ENCODE measurements around the gene F11.
"Not testable (repeated sequence)": the region's sequence is repeated elsewhere in the genome, so short reads cannot be mapped to it uniquely, and the experiment has no call there.

The F11 gene

DNA sequence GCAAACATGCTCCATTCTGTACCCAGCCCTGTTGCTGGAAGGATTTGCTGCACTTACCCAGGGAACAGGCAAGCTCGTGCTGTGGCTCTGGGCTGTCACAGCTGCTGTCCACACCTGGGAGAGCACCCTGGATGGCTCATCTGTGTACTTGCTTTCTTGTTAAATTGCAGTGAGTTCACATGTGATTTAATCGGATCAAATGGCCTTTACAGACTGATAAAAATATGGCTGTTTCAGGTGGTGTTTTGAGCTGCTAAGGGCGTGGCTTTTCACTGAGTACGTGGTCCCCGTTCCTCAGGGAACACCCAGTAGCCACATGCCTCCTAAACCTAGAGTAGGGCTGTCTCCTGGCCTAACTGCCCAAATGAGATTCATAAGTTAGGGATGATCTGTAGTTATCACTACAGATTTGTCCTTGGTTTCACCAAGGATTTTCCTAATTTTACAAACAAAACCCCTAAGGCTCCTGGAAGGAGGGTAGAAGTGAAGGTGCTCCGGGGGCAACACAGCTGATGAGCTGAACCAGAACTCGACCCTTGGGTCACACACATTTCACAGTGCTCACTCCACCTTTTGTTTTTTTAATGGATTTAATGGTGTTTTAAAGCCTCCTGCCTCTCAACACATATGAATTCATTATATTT is 25.0 kb upstream of the F11 start:
- DNase-seq (ENCODE audit: low read depth), result no peak
- TF ChIP-seq, protein P1, sequence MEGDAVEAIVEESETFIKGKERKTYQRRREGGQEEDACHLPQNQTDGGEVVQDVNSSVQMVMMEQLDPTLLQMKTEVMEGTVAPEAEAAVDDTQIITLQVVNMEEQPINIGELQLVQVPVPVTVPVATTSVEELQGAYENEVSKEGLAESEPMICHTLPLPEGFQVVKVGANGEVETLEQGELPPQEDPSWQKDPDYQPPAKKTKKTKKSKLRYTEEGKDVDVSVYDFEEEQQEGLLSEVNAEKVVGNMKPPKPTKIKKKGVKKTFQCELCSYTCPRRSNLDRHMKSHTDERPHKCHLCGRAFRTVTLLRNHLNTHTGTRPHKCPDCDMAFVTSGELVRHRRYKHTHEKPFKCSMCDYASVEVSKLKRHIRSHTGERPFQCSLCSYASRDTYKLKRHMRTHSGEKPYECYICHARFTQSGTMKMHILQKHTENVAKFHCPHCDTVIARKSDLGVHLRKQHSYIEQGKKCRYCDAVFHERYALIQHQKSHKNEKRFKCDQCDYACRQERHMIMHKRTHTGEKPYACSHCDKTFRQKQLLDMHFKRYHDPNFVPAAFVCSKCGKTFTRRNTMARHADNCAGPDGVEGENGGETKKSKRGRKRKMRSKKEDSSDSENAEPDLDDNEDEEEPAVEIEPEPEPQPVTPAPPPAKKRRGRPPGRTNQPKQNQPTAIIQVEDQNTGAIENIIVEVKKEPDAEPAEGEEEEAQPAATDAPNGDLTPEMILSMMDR (IDR thresholded peaks at IDR 0.05; ENCODE audit: low read depth, low read length, missing control alignments), result no peak
- H3K4me3 ChIP-seq (ENCODE audit: low read depth, low read length), result no peak overlapping the region

DNA sequence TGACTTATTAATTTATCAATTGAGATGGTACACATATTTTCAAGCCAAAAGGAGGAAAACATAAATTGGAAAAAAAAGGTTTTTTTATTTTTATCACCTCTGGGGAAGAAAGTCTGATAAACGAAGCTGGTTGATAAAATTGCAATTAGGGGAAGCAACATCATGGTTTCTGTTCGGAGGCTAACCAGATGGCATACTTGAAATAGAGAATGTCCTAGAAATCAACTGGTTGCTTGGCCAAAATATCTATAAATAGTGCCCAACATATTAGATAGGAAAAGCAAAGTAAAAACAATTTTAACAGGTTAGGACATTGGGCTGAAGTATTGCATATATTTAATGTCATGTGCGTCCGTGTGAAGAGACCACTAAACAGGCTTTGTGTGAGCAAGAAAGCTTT is 24.4 kb upstream of the F11 start:
- no peak for DNase-seq (ENCODE audit: low read depth)
- H3K4me3 ChIP-seq (ENCODE audit: low read depth, low read length), result no peak overlapping the region
- TF ChIP-seq, protein P1 (IDR thresholded peaks at IDR 0.05; ENCODE audit: low read depth, low read length, missing control alignments), result no peak

DNA sequence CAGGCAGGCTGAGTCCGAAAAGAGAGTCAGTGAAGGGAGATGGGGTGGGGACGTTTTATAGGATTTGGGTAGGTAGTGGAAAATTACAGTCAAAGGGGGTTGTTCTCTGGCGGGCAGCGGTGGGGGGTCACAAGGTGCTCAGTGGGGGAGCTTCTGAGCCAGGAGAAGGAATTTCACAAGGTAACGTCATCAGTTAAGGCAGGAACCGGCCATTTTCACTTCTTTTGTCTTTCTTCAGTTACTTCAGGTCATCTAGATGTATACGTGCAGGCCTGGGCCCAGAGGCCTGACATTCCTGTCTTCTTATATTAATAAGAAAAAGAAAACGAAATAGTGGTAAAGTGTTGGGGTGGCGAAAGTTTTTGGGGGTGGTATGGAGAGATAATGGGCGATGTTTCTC is 24.0 kb upstream of the F11 start:
- DNase-seq (ENCODE audit: low read depth); H3K4me3 ChIP-seq (ENCODE audit: low read depth, low read length): not testable (repeated sequence)

DNA sequence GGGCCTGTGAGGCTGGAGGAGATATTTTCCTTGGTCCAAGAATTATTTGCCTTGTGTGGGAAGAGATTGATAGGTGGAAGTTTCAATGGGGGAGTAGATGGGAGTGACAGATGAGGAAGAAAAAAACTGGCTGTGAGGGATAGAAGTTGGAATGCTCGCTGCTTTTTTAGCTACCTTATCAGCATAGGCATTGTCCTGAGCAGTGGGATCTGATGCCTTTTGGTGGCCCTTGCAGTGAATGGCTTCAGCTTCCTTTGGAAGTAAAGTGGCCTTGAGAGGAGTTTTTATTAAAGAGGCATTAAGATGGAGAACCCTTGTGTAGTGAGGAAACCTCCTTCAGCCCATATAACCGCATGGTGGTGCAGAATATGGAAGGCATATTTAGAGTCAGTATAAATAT is 22.7 kb upstream of the F11 start:
- no peak for DNase-seq (ENCODE audit: low read depth)
- TF ChIP-seq, protein P1 (IDR thresholded peaks at IDR 0.05; ENCODE audit: low read depth, low read length, missing control alignments), result no peak
- H3K4me3 ChIP-seq (ENCODE audit: low read depth, low read length), result no peak overlapping the region

DNA sequence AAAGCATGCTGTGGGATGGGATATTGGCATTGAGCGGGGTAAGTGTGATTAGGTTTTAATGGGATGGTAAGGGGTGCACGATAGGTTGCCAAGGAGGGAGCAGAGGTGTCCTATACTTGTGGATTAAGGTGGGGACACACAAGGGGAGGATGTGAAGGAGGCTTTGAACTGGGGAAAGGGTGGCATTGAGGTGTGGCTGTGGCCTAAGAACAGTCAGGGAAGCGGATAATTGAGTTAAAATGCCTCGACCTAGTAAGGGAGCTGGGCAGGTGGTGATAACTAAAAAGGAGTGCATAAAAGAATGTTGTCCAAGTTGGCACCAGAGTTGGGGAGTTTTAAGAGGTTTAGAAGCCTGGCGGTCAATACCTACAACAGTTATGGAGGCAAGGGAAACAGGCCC is 21.2 kb upstream of the F11 start:
- no peak overlapping the region for H3K4me3 ChIP-seq (ENCODE audit: low read depth, low read length)
- no peak for DNase-seq (ENCODE audit: low read depth)

DNA sequence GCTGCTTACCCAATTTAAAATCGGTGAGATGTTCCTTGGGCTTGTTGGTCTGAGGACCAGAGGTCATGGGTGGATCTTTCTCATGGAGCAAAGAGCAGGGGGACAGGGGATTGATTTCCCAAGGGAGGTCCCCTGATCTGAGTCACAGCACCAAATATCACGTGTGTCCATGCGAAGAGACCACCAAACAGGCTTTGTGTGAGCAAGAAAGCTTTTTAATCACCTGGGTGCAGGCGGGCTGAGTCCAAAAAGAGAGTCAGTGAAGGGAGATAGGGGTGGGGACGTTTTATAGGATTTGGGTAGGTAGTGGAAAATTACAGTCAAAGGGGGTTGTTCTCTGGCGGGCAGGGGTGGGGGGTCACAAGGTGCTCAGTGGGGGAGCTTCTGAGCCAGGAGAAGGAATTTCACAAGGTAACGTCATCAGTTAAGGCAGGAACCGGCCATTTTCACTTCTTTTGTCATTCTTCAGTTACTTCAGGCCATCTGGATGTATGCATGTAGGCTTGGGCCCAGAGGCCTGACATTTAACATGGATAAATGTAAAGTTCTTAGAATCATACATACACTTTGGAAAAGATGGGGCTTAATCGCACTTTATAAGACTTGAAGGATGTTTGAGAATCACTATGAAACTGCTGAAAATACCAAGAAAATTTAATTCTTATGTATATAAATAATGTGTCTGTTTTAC is 18.8 kb upstream of the F11 start:
- not testable (repeated sequence) for H3K4me3 ChIP-seq (ENCODE audit: low read depth, low read length); DNase-seq (ENCODE audit: low read depth)

More for the DNA sequence above, 21.2 kb upstream of the F11 start:
- TF ChIP-seq, protein P1 (IDR thresholded peaks at IDR 0.05; ENCODE audit: low read depth, low read length, missing control alignments), result no peak

DNA sequence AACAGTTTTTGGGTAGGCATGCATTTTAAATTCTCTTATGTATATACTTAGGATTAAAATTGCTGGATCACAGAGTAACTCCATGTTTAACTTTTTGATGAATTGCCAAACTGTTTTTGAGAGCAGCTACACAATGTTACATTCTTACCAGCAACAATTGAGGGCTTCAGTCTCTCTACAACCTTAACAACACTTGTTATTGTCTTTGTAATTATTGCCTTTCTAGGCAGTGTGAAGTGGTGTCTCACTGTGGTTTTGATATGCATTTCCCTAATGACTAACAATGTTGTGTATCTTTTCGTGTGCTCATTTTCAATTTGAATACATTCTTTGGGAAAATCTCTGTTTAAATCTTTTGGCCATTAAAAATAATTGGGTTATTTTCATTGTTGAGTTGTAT is 17.3 kb upstream of the F11 start:
- no peak overlapping the region for H3K4me3 ChIP-seq (ENCODE audit: low read depth, low read length)
- no peak for DNase-seq (ENCODE audit: low read depth)
- TF ChIP-seq, protein P1 (IDR thresholded peaks at IDR 0.05; ENCODE audit: low read depth, low read length, missing control alignments), result no peak
